Renal pelvis (tissue), 3 donors: ENCODE measurements around the gene ASPDH. TPM values are rescaled to one million over a fixed set of nuclear protein-coding genes. Genes with fewer than 3 reads are reported as not detected.

Source experiments
- polyA plus RNA-seq, 3 donors: library from polyadenylated mRNA; unstranded; fragments of 120-200 nt; gene quantifications; one replicate each; pipeline ENCODE4 v1.2.1, GENCODE V29; 2013; ENCODE audit not compliant: insufficient read length in 3 of 3

Gene ASPDH
- polyA plus RNA-seq, 3 donors: 11.5 to 15.1 (median 14.4) TPM

Other genes starting within 250 kb of the ASPDH start
- 10 to 100 TPM; 36.0 to 77.5 (median 66.7) TPM for gene KCNC3, start 184.5 kb downstream of the ASPDH start, polyA plus RNA-seq
- gene NAPSA, start 148.3 kb downstream of the ASPDH start, polyA plus RNA-seq: 10 to 100 TPM in 2 of 3 donors, 1 to 10 TPM in 1; 9.7 to 17.0 (median 15.0) TPM
- gene NR1H2, start 137.5 kb downstream of the ASPDH start, polyA plus RNA-seq: 10 to 100 TPM; 39.7 to 43.3 (median 41.8) TPM
- gene POLD1, start 129.6 kb downstream of the ASPDH start, polyA plus RNA-seq: 10 to 100 TPM; 28.6 to 40.0 (median 37.3) TPM
- gene SPIB, start 95.0 kb downstream of the ASPDH start, polyA plus RNA-seq: 1 to 10 TPM; 1.3 to 2.1 (median 1.3) TPM
- gene MYBPC2, start 81.0 kb downstream of the ASPDH start, polyA plus RNA-seq: 1 to 10 TPM in 2 of 3 donors, under 1 TPM in 1; 0.53 to 1.6 (median 1.0) TPM
- gene EMC10, start 37.4 kb downstream of the ASPDH start, polyA plus RNA-seq: 100 to 1,000 TPM; 128 to 186 (median 173) TPM
- gene GARIN5A, start 37.1 kb downstream of the ASPDH start, polyA plus RNA-seq: 10 to 100 TPM in 2 of 3 donors, 1 to 10 TPM in 1; 7.9 to 10.7 (median 10.0) TPM
- 10 to 100 TPM; 12.9 to 15.1 (median 14.1) TPM for gene JOSD2, start 2.7 kb downstream of the ASPDH start, polyA plus RNA-seq
- 10 to 100 TPM; 19.6 to 27.6 (median 22.7) TPM for gene LRRC4B, start 54.5 kb upstream of the ASPDH start, polyA plus RNA-seq
- 1 to 10 TPM in 1 of 3 donors, under 1 TPM in 2; 0.87 to 1.2 (median 0.90) TPM for gene SYT3, start 126.0 kb upstream of the ASPDH start, polyA plus RNA-seq
- 1 to 10 TPM; 3.1 to 6.7 (median 4.4) TPM for gene C19orf81, start 135.5 kb upstream of the ASPDH start, polyA plus RNA-seq
- gene SHANK1, start 205.9 kb upstream of the ASPDH start, polyA plus RNA-seq: 1 to 10 TPM; 4.9 to 7.6 (median 6.5) TPM
- gene CLEC11A, start 209.5 kb upstream of the ASPDH start, polyA plus RNA-seq: 10 to 100 TPM; 28.1 to 40.3 (median 30.4) TPM